ENCODE results near the gene KLHL22.
"Not testable (repeated sequence)": the region's sequence is repeated elsewhere in the genome, so short reads cannot be mapped to it uniquely, and the experiment has no call there.

The KLHL22 gene

DNA sequence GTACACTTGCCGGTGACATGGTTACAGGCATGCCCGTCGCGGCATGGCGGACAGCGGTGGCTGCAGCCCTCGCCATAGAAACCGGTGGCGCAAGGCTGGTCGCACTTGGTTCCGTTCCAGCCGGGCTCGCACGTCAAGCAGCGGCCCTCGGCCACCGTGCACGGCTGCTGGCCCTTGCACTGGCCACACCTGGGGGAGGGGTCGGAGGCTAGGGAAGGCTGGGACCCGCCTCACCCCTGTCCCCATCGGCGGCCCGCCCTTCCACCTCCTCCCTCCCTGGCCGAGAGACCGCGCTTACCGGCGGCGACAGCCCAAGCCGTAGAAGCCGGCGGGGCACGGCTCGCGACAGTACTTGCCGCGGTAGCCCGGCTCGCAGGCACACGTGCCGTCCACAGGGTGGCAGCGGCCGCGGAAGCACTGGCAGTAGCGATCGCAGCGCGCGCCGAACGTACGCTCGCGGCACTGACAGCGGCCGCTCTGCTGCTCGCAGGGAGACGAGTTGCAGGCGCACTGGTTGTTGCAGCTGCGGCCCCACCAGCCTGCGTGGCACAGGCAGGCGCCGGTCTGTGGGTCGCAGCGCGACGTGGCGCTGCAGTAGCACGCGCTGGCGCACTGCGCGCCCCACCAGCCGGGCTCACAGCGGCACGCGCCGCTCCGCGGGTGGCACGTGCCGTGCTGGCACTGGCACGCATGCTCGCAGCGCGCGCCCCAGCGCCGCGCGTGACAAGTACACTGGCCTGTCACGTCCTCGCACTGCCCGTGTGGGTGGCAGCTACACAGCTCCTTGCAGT is 64.7 kb downstream of the KLHL22 start:
- peak; percentile 48 for DNase-seq

DNA sequence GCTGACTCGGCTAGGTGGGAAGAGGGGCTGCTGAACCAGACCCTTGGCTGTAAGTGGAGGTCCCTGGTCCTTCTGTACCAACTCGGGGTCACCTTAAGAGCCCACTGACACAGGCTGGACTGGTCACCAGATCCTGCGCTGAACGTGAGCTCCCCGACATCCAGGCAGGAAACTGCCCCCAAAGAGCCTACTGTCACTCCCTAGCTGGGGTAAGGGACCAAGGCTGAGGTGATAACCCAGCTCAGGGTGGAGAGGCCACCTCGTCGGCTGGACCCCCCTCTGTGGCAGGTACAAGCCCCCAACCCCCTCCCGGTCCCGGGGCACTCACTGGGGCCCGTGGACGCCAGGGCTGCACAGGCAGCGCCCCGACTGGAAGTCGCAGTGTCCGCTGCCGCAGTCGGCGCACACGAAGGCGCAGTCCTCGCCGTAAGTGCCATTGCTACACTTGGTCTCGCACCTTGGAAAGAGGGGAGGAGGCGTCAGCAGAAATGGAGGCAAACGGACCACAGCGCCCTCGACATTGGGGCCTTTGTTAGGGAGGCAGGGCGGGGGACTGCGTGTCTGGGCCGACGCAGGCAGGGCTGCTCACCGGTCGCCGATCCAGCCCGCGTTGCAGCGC is 65.4 kb downstream of the KLHL22 start:
- DNase-seq, result no peak

DNA sequence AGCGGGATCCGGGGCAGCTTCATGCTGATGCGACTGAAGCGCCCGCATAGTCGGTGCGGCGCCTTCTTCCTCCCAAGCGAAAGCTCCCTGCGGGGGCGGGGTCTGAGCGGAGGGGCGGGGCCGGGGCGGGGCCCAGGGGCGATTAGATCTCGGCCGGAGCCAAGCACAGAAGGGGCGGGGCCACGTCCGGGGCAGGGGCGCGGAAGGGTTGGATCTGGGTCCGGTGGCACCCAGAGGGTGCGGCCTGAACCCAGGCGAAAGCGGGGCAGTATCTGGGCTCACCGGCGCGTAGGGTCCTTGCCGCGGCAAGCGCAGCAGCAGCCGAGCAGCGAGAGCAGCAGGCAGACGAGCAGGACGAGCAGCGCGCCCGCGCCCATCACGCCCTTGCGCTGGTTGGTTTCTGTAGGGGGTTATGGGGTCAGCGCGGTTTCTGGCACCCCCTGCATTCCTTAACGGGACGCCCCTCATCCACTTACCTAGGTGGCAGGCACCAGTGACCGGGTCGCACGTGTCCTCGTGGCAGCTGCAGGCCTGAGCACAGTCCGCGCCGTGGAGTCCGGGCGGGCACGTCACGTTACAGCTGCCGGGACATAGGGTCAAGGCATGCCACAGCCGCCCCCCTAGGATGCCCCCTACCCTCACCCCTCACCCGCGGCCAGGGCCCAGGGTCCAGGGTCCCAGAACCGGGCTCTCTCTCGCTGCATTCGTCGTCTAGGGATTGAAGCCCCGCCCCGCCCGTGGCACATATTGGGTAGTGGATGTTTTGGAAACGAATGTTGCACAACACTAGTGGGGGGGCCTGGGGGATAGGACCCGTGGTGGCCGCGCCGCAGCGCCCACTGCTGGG is 66.1 kb downstream of the KLHL22 start:
- DNase-seq, result no peak

DNA sequence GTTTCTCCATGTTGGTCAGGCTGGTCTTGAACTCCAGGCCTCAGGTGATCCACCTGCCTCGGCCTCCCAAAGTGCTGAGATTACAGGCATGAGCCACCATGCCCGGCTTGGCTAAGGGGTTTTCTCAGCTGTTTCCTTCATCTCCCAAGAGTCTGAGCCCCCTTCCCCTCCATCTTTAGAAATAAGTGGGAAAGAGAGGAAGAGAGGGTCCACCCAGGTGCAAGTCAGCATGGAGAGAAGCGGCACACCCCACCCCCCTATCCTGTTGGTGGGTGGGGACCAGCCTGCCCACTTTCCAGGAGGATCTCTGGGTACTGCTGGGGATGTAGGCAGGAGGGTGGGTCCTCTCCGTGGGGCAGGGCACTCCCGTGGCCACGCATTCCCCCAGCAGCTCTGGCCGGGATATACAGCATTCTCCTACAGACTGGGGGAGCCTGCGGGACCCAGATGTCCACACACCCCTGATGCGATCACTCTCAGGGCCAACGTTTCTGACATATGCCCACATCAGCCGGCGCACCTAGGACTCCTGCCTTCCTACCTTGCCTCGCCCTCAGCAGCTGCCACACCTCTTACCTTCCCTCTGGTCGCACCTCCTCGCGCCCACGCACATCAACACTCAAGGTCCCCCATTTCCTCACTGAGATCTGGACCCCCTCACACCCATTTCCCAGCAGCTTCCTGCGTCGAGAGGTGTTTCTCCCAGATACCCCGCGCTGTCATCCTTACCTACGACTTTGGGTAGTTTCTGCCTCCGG is 66.9 kb downstream of the KLHL22 start:
- no peak for DNase-seq

DNA sequence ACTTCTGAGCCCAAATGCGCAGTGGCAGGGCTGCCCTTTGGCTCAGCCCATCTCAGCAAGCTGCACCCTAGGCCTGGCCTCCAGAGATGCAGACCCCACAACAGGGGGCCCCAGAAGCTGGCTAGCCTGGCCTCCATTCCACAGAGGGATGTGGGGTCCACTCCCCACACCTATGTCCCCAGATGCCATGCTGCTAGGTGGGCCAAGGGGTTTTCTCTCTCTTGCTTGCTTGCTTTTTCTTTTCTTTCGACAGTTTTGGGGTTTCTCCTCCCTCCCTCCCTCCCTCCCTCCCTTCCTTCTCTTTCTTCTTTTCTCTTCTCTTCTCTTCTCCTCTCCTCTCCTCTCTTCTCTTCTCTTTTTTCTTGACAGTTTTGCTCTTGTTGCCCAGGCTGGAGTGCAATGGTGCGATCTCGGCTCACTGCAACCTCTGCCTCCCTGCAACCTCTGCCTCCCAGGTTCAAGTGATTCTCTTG is 67.6 kb downstream of the KLHL22 start:
- DNase-seq, result no peak

DNA sequence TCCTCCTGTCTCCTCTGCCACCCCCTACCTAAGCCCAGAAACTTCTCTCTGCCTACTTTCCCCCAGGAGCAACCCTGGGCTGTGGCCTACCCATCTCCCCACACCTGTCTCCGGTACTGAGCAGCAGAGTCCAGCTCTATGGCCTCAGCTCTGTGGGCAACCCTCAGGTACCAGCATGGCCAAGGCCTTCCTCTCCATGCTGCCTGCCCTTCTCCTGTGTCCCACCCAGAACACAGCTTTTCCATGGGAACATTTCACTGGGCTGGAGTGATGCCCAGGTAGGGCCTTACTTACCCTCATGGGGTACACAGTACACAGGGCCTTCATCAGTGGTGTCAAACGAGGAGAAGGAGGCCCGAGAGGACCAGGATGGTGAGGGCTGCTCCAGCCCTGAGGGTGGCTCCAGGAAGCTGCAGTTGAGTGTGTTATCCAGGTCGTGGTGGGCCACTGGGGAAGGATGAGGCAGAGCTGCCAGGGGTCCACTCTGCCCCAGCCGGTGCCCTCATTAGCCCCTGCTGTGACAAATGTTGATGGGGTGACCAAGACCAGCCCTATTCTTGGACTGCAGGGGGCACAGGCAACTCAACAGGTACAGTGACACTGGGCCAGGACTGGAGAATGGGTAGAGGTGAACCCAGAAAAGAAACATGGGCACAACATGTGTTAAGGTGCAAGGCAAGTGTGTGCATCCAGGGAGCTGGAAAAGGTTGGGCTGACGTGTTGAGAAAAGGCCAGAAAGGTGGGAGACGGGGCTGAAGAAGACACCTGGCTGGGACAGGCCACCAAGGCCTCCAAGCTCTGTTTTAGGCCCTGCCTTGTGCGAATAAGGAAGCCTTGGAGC is 68.3 kb downstream of the KLHL22 start:
- DNase-seq, result no peak

DNA sequence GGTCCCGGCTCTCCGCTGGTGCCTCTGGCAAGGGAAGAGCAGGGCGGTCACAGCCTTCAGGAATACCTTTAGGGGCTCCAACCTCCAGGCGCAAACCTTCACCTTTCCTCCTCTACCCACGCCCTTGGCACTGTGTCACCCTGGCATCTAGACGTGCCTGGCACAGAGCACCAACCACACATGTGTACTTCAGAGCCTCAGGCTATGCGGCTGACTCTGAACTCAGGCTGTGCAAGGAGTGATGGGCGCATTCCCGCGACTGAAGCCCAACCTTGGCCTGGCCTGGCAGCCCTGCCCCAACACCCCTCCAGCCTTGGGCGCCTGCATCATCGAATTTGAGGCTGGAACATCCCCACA is 69.4 kb downstream of the KLHL22 start:
- DNase-seq, result no peak

DNA sequence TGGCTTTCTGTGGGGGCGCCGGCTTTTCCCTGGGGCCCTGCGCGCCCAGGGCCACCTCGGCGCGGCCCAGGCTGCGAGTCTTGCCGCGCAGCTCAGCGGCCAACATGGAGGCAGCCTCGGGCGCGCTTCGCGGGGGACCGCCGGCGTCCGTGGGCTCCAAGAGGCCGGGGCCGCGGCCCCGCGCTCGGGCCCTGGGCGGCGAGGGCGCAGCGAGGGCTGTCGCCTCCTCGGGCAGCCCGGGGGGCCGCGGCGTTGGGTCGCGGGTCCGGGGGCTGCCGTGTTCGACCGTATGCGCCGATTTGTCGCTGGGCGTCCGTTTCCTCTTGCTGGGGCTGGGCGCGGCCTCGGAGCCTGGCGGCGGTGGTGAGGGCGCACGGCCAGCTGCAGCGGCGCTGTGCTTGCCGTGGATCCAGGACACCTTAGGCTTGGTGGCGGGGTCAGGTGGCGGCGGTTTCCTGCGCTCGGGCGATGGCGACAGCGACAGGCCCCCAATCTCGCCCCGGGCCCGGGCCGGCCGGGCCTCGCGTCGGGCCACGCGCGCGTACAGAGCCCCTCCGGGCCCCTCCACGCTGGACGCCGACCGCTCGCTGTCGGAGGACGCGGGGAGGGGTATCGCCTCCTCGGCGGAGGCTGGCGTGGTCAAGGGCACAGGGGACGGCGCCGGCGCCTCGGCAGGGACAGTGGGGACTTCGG is 69.9 kb downstream of the KLHL22 start:
- DNase-seq, result no peak

DNA sequence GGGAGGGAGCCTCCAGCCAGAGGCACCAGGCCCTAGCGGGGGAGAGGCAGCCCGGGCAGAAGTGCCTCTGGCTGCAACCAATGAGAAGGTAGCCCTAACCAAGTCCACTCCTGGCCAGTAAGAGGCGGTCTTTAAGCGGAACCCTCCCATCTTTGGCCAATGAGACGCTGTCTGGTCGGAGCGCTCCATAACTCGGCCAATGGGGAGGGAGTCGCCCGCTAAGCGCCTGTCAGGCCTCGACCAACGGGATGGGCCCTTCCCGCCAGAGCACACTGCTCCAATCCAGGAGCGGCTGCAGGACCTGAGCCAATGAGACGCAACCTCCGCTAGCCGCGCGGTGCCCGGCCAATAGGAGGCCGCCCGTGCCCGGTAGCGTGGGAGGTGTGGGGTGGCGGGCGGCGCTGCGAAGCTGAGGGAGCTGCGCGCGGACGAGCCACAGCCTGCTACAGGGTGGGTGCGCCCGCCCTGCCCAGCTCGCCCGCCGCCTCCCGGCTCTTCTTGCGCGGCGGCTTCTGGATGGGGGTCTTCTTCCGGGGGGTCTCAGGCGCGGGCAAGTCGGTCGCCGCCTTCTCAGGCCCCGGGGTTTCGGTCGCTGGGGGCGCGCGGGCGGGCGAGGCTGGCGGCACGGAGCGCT is 70.5 kb downstream of the KLHL22 start:
- no peak for DNase-seq

DNA sequence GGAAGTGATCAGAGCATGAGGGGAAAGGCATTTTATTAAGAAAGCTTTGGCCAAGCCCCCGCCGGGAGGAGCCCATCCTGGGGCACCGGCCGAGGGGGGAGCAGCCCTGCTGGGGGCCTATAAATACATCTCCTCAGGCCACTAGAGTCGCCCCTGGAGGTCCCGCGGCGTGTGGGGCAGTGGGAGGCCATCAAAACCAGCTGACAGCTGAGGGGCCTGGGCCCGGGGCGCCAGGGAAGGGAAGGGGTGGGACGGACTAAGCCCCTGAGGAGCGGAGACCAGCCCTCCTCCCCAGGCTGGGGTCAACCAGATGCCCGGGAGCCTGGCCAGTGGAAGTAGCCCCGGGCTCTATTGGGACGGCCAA is 71.0 kb downstream of the KLHL22 start:
- DNase-seq, result no peak

DNA sequence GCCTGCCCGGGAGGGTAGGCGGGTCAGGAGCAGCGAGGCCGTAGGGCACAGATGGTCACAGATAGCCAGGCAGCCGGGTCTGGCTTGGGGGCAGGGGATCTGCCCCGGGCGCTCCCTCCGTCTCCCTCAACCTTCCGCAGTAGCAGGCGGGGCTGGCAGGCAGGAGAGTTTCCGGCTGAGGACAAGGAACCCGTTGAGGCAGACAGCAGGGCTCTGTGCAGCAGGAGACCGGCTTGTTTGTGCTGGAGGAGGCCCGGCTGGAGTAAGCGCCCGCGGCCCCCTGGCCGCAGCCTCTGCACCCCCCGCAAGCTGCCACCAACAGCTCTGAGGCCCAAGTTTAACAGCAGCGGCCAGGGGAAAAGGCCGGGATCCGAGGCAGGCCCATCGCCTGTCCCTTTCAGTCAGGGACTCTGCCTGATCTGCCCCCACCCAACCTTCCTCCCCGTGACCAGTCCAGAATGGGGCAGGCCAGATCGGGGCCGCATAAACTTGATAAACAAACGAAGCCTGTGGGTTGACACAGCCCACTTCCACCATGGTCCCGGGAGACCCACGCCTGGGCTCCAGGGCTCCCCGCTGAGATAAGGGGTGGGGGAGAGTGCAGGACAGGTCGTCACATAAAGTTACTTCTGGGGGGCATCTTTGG is 71.6 kb downstream of the KLHL22 start:
- DNase-seq, result no peak

DNA sequence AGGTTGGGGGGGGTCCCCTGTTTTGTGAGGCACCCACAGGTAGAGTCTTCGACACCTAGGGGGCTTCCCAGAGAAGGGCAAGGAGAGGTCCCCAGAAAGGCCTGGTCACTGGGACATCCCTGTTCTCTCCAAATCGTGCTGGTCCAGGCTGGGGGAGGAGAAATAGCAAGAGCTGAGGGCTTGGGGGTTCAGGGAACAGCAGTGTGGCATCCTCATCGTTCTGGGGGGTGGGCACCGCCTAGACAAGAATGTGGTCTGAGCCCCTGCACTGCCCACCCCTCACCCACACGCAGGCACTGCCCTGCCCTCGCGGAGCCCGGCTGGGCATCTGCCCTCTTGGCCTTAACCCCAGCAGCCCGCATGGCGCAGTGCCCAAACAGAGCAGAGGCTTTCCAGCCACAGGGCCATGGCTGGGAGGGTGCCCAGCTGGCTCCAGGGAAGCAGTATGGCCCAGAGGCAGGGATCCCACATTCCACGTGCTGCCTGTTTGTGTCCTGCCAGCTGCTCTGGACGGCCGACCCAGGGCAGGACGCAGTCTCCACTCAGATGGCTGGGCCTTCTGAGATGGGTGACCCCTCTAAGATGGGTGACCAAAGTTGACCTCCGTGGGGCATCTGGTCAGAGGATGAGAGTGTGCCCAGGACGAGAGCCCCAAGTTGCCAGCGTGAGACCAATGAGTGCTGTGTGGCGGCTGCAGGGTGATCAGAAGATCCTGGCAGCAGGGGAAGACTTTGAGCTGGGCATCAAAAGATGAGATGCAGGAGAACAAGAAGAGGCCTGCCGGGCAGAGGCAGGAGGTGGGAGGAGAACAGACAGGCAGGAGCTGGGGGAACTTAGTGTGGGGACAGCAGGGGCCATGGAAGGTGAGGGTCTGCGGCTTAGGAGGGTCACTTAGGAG is 72.3 kb downstream of the KLHL22 start:
- DNase-seq, result no peak

DNA sequence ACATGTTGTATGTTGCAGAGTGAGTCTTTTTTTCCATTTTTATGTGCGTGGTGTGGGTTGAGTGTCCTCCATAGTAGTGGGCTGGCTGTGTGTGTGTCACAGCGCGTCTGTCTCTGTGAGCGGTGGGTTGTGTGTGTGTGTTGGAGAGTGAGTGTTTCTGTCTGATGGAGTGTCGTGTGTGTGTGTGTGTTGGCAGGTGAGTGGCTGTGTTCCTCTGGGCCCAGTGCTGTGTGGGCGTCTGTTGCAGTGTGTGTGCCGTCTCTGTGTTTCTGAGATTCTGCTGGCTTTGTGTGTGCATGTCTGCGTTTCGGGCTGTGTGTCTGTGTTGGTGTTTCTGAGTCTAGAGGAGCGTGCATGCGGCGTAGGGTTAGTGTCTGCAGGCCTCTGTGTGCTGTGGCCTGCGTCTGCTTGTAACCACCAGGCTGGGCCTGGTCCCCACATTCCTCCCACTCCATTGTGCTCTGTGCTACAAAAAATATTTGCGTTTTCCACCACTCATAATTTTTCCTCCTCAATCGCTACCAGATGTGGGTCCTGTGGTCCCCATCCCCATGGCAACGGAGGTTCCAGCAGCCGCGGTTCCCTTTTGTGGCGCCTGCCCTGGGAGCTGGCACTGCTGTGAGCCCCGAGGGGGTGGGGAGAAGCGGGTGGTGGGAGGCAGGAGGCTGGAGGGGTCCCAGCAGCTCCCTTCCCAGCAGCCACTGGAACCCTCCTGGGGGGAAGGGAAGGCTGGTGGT is 73.2 kb downstream of the KLHL22 start:
- DNase-seq, result peak; percentile 16

DNA sequence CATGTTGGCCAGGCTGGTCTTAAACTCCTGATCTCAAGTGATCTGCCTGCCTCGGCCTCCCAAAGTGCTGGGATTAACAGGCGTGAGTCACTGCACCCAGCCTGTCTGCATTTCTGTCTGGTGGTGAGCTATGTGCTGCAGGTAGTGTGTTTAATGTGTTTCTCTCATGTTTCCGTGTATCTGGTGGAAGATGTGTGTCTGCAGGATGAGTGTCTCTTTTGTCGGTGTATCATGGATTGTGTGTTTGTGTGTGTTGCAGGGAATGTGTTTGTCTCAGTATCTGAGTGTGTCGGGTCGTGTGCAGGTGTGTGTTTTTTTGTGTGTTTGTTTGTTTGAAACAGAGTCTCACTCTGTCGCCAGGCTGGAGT is 74.1 kb downstream of the KLHL22 start:
- no peak for DNase-seq

DNA sequence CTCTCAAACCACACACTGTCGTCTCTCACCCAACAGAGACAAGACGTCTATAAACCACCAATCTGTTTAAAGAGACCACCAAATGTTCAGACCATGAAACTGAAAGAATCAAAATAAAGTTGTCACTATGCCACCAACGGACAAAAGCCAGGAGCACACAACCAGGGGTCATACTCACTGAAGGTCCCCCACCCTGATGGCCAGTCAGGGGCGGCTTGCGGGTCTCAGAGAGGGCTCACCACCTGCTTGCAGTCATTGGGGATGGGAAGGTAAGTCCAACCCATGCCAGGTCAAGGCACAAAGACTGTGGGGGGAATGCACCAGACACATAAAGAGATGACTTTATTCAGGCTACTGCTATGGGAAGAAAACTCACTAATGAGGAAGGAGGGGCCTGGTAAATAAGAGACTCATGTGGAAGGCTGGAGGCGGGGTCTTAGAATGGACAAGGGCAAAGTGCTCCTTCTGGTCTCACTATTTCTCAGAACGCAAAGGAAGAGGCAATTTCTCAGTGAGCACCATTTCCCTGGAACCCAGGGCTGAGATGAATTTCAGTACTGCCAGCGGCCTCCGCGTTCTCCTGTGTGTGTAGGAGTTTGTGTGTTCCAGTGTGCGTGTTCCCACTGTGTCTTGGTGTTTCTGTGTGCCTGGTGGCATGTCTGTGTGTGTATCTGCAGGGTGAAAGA is 75.3 kb downstream of the KLHL22 start:
- no peak for DNase-seq

DNA sequence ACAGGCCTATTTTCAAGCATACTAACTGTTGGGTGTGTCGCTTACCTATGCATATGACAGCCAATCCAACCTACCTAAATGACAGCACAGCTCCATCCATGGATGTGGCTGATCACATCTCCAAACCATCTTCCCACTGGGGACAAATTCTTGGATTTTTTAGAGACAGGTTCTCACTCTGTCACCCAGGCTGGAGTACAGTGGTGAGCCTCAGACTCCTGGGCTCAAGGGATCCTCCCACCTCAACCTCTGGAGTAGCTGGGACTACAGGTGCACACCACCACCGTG is 76.0 kb downstream of the KLHL22 start:
- no peak for DNase-seq

DNA sequence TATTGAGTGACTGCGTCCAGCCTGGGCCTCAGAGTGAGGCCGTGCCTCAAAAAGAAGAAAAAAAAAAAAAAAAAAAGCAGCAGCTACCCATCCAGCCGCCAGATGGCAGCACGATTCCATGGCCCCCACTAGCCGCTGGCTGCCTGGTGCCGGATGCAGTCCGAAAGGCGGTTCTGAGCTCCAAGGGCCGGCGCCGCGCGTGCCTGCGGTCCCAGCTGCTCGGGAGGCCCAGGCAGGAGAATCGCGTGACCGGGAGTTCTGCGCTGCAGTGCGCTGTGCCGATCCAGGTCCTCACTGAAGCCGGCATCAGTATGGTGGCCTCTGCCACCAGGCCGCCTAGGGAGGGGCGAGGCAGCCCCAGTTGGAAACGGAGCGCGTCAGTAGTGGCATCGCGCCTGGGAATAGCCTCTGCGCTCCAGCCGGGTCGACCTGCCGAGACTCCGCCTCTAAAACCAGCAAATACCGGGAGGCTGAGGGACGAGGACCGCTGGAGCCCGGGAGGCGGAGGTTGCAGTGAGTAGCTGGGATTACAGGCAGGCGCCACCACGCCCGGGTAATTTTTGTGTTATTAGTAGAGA is 77.3 kb downstream of the KLHL22 start:
- no peak for DNase-seq

DNA sequence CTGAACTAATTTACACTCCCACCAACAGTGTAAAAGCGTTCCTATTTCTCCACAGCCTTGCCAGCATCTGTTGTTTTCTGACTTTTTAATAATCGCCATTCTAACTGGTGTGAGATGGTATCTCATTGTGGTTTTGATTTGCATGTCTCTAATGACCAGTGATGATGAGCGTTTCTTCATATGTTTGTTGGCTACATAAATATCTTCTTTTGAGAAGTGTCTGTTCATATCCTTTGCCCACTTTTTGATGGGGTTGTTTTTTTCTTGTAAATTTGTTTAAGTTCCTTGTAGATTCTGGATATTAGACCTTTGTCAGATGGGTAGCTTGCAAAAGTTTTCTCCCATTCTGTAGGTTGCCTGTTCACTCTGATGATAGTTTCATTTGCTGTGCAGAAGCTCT is 79.9 kb downstream of the KLHL22 start:
- not testable (repeated sequence) for DNase-seq
